Stimulated activated CD4-positive, alpha-beta T cell treated with anti-CD3 and anti-CD28 coated beads, Interleukin-1b, Interleukin-23, amount 100 ng/mL, for 1 hour (primary cell): ENCODE data around the gene PCDH18.
"Not testable (repeated sequence)": the region's sequence is repeated elsewhere in the genome, so short reads cannot be mapped to it uniquely, and the experiment has no call there.

ENCODE experiments used
- DNase-seq, 2 donors: peaks; one replicate each; pipeline ENCODE4 v3.0.0-alpha.2; 2020; ENCODE audit warnings: low read depth in 2 of 2

The PCDH18 gene

GRCh38 chr4:137531986-137532868 is at the start of gene PCDH18:
TSS of gene PCDH18 (minus strand) at chr4:137532494. CDS start at chr4:137532088, 406 bp downstream.
- DNase-seq = peak in 1 of 2 donors; percentile 0

GRCh38 chr4:137576446-137576845 is 44.2 kb upstream of the PCDH18 start:
- DNase-seq = no peak

- DNase-seq = no peak
These were observed 40.4 kb upstream of the PCDH18 start for GRCh38 chr4:137572647-137573046.

- no peak for DNase-seq
These were observed 39.9 kb upstream of the PCDH18 start for GRCh38 chr4:137572163-137572562.

- DNase-seq = no peak
These were observed 27.5 kb upstream of the PCDH18 start for GRCh38 chr4:137559801-137560200.

- DNase-seq = no peak
These were observed 26.7 kb upstream of the PCDH18 start for GRCh38 chr4:137558951-137559350.

- DNase-seq = no peak
These were observed 13.2 kb upstream of the PCDH18 start for GRCh38 chr4:137545461-137545861.

- DNase-seq = no peak
These were observed 11.4 kb upstream of the PCDH18 start for GRCh38 chr4:137543648-137544047.

- DNase-seq = no peak
These were observed 10.9 kb upstream of the PCDH18 start for GRCh38 chr4:137543198-137543597.

GRCh38 chr4:137541876-137542646 is 9.8 kb upstream of the PCDH18 start:
- no peak for DNase-seq

- DNase-seq = no peak
These were observed 8.9 kb upstream of the PCDH18 start for GRCh38 chr4:137541181-137541580.

- no peak for DNase-seq
These were observed 8.1 kb upstream of the PCDH18 start for GRCh38 chr4:137540356-137540755.

GRCh38 chr4:137538526-137538925 is 6.2 kb upstream of the PCDH18 start:
- no peak for DNase-seq

- not testable (repeated sequence) for DNase-seq
These were observed 5.5 kb upstream of the PCDH18 start for GRCh38 chr4:137537807-137538206.

GRCh38 chr4:137536789-137537561 is 4.7 kb upstream of the PCDH18 start:
- no peak for DNase-seq

GRCh38 chr4:137535718-137536117 is 3.4 kb upstream of the PCDH18 start:
- no peak for DNase-seq

- no peak for DNase-seq
These were observed 2.2 kb upstream of the PCDH18 start for GRCh38 chr4:137534516-137534915.

- DNase-seq = no peak
These were observed 1.6 kb upstream of the PCDH18 start for GRCh38 chr4:137533855-137534254.

GRCh38 chr4:137532869-137533236 is 559 bp upstream of the PCDH18 start:
- DNase-seq = no peak

- no peak for DNase-seq
These were observed 917 bp downstream of the PCDH18 start for GRCh38 chr4:137531168-137531985.

- DNase-seq = no peak
These were observed 2.1 kb downstream of the PCDH18 start for GRCh38 chr4:137530176-137530575.
